Nephron progenitor cell (in vitro differentiated cells): ENCODE results near the gene PIH1D1.

Source experiments
- DNase-seq: peaks from one replicate; pipeline ENCODE4 v3.0.0; 2021
- H3K27ac Mint-ChIP-seq: 2 replicates; pipeline ENCODE4 v1.8.0; 2021; ENCODE audit warnings: mild to moderate bottlenecking, moderate library complexity, mixed read lengths
- H3K27me3 Mint-ChIP-seq: 2 replicates; pipeline ENCODE4 v1.8.0; 2021; ENCODE audit warnings: mild to moderate bottlenecking, low read depth, mixed read lengths; ENCODE audit not compliant: poor library complexity
- H3K36me3 Mint-ChIP-seq: 2 replicates; pipeline ENCODE4 v1.8.0; 2021; ENCODE audit warnings: low read depth, mixed read lengths
- H3K4me1 Mint-ChIP-seq: 2 replicates; pipeline ENCODE4 v1.8.0; 2021; ENCODE audit warnings: mixed read lengths
- H3K4me3 Mint-ChIP-seq: 2 replicates; pipeline ENCODE4 v1.8.0; 2021; ENCODE audit warnings: mild to moderate bottlenecking, moderate library complexity, mixed read lengths
- H3K9me3 Mint-ChIP-seq: 2 replicates; pipeline ENCODE4 v1.8.0; 2021; ENCODE audit warnings: mild to moderate bottlenecking, moderate library complexity, mixed read lengths
- CTCF ChIP-seq: fragments of 200-600 bp; sonication (generic); IDR thresholded peaks from 2 replicates; pipeline ENCODE4 v1.5.0; 2021; ENCODE audit warnings: antibody characterized with exemption

The PIH1D1 gene

GRCh38 chr19:49396738-49397505, 54.7 kb downstream of the PIH1D1 start:
- H3K4me3 Mint-ChIP-seq: no peak overlapping the region
- H3K4me1 Mint-ChIP-seq: peaks cover 50% of the 10 kb centered on the region

More at GRCh38 chr19:49396738-49397505, 54.7 kb downstream of the PIH1D1 start:
- Mint-ChIP-seq H3K27me3 (peaks cover 11% of the 10 kb centered on the region), H3K9me3 (no peaks in the 10 kb centered on the region), H3K27ac (no peak overlapping the region), H3K36me3 (no peaks in the 10 kb centered on the region)
- DNase-seq: no peak
- no peak for TF ChIP-seq CTCF
